HepG2 (cell line): Measurements from ENCODE around the gene NFATC3. TPM values are rescaled to one million over a fixed set of nuclear protein-coding genes. Genes with fewer than 3 reads are reported as not detected.

Experiments
- CAMTA2 ChIP-seq: sonication (generic); formaldehyde crosslinking; IDR thresholded peaks from 2 replicates; pipeline ENCODE4 v1.4.0; 2020; ENCODE audit warnings: mild to moderate bottlenecking, missing genetic modification reagents, borderline replicate concordance
- DMTF1 ChIP-seq: sonication (generic); formaldehyde crosslinking; IDR thresholded peaks from 2 replicates; pipeline ENCODE4 v1.4.0; 2020; ENCODE audit warnings: mild to moderate bottlenecking, missing genetic modification reagents
- DNMT1 ChIP-seq: sonication (generic); formaldehyde crosslinking; IDR thresholded peaks from 2 replicates; pipeline ENCODE4 v1.5.1; 2020; ENCODE audit warnings: mild to moderate bottlenecking, missing genetic modification reagents
- FOSL2 ChIP-seq: sonication (generic); formaldehyde crosslinking; IDR thresholded peaks from 2 replicates; pipeline ENCODE4 v1.4.0; 2020; ENCODE audit warnings: missing genetic modification reagents
- GLI4 ChIP-seq: sonication (generic); formaldehyde crosslinking; IDR thresholded peaks from 2 replicates; pipeline ENCODE4 v1.5.1; 2020; ENCODE audit warnings: missing genetic modification reagents, mild to moderate bottlenecking, moderate library complexity, borderline replicate concordance
- HHEX ChIP-seq: IDR thresholded peaks from 2 replicates; pipeline ENCODE4 v1.6.1; 2016; ENCODE audit warnings: control low read depth
- HOXD1 ChIP-seq: sonication (generic); formaldehyde crosslinking; IDR thresholded peaks from 2 replicates; pipeline ENCODE4 v1.5.0; 2020; ENCODE audit warnings: missing genetic modification reagents
- LBX2 ChIP-seq: sonication (generic); formaldehyde crosslinking; IDR thresholded peaks from 2 replicates; pipeline ENCODE4 v1.5.0; 2020; ENCODE audit warnings: missing genetic modification reagents, mild to moderate bottlenecking, borderline replicate concordance
- NCOA2 ChIP-seq: sonication (generic); formaldehyde crosslinking; IDR thresholded peaks from 2 replicates; pipeline ENCODE4 v1.8.0; 2022; ENCODE audit warnings: inconsistent platforms
- PAXIP1 ChIP-seq: sonication (generic); formaldehyde crosslinking; conservative IDR thresholded peaks from 2 replicates; pipeline ENCODE4 v1.4.0; 2020; ENCODE audit warnings: mild to moderate bottlenecking, missing genetic modification reagents, moderate library complexity
- YY1 ChIP-seq: IDR thresholded peaks from 2 replicates; pipeline ENCODE4 v1.6.1; 2011; ENCODE audit warnings: low read length, low read depth, moderate library complexity, mild to moderate bottlenecking; ENCODE audit not compliant: insufficient read depth, insufficient replicate concordance
- ZBTB46 ChIP-seq: sonication (generic); formaldehyde crosslinking; IDR thresholded peaks from 2 replicates; pipeline ENCODE4 v1.4.0; 2020; ENCODE audit warnings: mild to moderate bottlenecking, missing genetic modification reagents, borderline replicate concordance
- ZNF280D ChIP-seq: sonication (generic); formaldehyde crosslinking; IDR thresholded peaks from 2 replicates; pipeline ENCODE4 v1.5.1; 2020; ENCODE audit warnings: mild to moderate bottlenecking, missing genetic modification reagents
- ZSCAN22 ChIP-seq: sonication (generic); formaldehyde crosslinking; IDR thresholded peaks from 2 replicates; pipeline ENCODE4 v1.4.0; 2020; ENCODE audit warnings: mild to moderate bottlenecking, missing genetic modification reagents
- polyA plus RNA-seq, 8 experiments: library from polyadenylated mRNA; depleted of rRNA in 3 of 8; stranded (reverse) in 7 of 8; unstranded in 1 of 8; fragments of >200 nt; fragmentation: Illumina TruSeq in 4 of 8; extraction: Trizol in 4 of 8; gene quantifications; 2 replicates each; pipeline versions ENCODE4 v1.2.1 to v1.2.3, GENCODE V29; 2011 to 2016; ENCODE audit warnings: low read depth in 4 of 8, missing spikeins in 1 of 8, mixed read lengths in 1 of 8; ENCODE audit not compliant: insufficient read depth in 1 of 8
- total RNA-seq, 5 experiments: library from RNA; depleted of rRNA; stranded (reverse); fragments of >200 nt; fragmentation: Illumina TruSeq; extraction: Trizol; gene quantifications; 2 replicates each; pipeline ENCODE4 v1.2.3, GENCODE V29; 2016; ENCODE audit warnings: low read depth in 1 of 5

The NFATC3 gene
- total and polyA plus RNA-seq, 2 of the 13 experiments (the other 11 are each of a cell fraction or from before 2014, with no cell fraction given), result 52.6 to 62.7 TPM

GRCh38 chr16:68097088-68097487 lies 11.9 kb downstream of the NFATC3 start (continued):
- TF ChIP-seq CAMTA2 (CRISPR knock-in tag) (no peak), ZSCAN22 (CRISPR knock-in tag) (no peak), FOSL2 (CRISPR knock-in tag) (peak; percentile 75), NCOA2 (CRISPR knock-in tag) (0 out of 2 replicates have a peak, but pooled peaks have one; percentile 39), LBX2 (no peak), ZBTB46 (CRISPR knock-in tag) (no peak), YY1 (no peak), HOXD1 (CRISPR knock-in tag) (no peak), DNMT1 (CRISPR knock-in tag) (no peak), GLI4 (no peak), PAXIP1 (CRISPR knock-in tag) (peak; percentile 58), ZNF280D (no peak), DMTF1 (CRISPR knock-in tag) (no peak), HHEX (CRISPR knock-in tag) (no peak)
